Activated naive CD8-positive, alpha-beta T cell treated with anti-CD3 and anti-CD28 coated beads, Interleukin-2, amount 50 U/mL, for 24 hours (primary cell): ENCODE results near the gene CDRT4.

Experiments used
- ATAC-seq: fragments of 150-1000 bp; cut with Tn5 transposase; one replicate; pipeline ENCODE4 v1.10.0; 2021
- DNase-seq: peaks from one replicate; pipeline ENCODE4 v3.0.0; 2021
- H3K27ac Mint-ChIP-seq: one replicate; pipeline ENCODE4 v1.8.0; 2021; ENCODE audit warnings: mild to moderate bottlenecking, mixed read lengths
- H3K27me3 Mint-ChIP-seq: one replicate; pipeline ENCODE4 v1.8.0; 2021; ENCODE audit warnings: mixed read lengths
- H3K36me3 Mint-ChIP-seq: one replicate; pipeline ENCODE4 v1.8.0; 2021; ENCODE audit warnings: low read depth, mixed read lengths
- H3K4me1 Mint-ChIP-seq: one replicate; pipeline ENCODE4 v1.8.0; 2021; ENCODE audit warnings: mixed read lengths
- H3K4me3 Mint-ChIP-seq: one replicate; pipeline ENCODE4 v1.8.0; 2021; ENCODE audit warnings: mild to moderate bottlenecking, moderate library complexity, mixed read lengths
- H3K9me3 Mint-ChIP-seq: one replicate; pipeline ENCODE4 v1.8.0; 2021; ENCODE audit warnings: mixed read lengths

CDRT4 gene

GRCh38 chr17:15501793-15502192 is 34.4 kb upstream of the CDRT4 start:
- no peak overlapping the region for H3K4me3 Mint-ChIP-seq
- no peak overlapping the region for H3K27ac Mint-ChIP-seq
- H3K36me3 Mint-ChIP-seq, result peaks cover 13% of the 10 kb centered on the region
- no peaks in the 10 kb centered on the region for H3K27me3 Mint-ChIP-seq
- DNase-seq (no peak), ATAC-seq (no peak)
- no peaks in the 10 kb centered on the region for H3K9me3 Mint-ChIP-seq
- H3K4me1 Mint-ChIP-seq, result peaks cover 7% of the 10 kb centered on the region

- Mint-ChIP-seq H3K9me3 (no peaks in the 10 kb centered on the region), H3K27me3 (no peaks in the 10 kb centered on the region), H3K27ac (no peak overlapping the region), H3K36me3 (peaks cover 8% of the 10 kb centered on the region), H3K4me3 (no peak overlapping the region), H3K4me1 (peaks cover 7% of the 10 kb centered on the region)
- no peak for ATAC-seq
- DNase-seq, result no peak
Measured at GRCh38 chr17:15501282-15501681, 33.9 kb upstream of the CDRT4 start.

GRCh38 chr17:15498107-15498506 is 30.7 kb upstream of the CDRT4 start:
- ATAC-seq, result no peak
- peaks cover 10% of the 10 kb centered on the region for H3K36me3 Mint-ChIP-seq
- H3K27me3 Mint-ChIP-seq, result no peaks in the 10 kb centered on the region
- H3K4me1 Mint-ChIP-seq, result peaks cover 7% of the 10 kb centered on the region
- DNase-seq, result no peak
- H3K9me3 Mint-ChIP-seq, result no peaks in the 10 kb centered on the region
- H3K27ac Mint-ChIP-seq, result no peak overlapping the region
- no peak overlapping the region for H3K4me3 Mint-ChIP-seq

- Mint-ChIP-seq H3K4me3 (no peak overlapping the region), H3K27ac (no peak overlapping the region), H3K27me3 (no peaks in the 10 kb centered on the region), H3K4me1 (no peaks in the 10 kb centered on the region), H3K9me3 (no peaks in the 10 kb centered on the region), H3K36me3 (peaks cover 13% of the 10 kb centered on the region)
- ATAC-seq (no peak), DNase-seq (no peak)
Measured at GRCh38 chr17:15496735-15497670, 29.6 kb upstream of the CDRT4 start.

- H3K4me3 Mint-ChIP-seq, result no peak overlapping the region
- no peaks in the 10 kb centered on the region for H3K27me3 Mint-ChIP-seq
- peaks cover 8% of the 10 kb centered on the region for H3K36me3 Mint-ChIP-seq
- no peak overlapping the region for H3K27ac Mint-ChIP-seq
- DNase-seq (no peak), ATAC-seq (no peak)
- H3K9me3 Mint-ChIP-seq, result no peaks in the 10 kb centered on the region
- peaks cover 7% of the 10 kb centered on the region for H3K4me1 Mint-ChIP-seq
Measured at GRCh38 chr17:15494821-15495220, 27.4 kb upstream of the CDRT4 start.

GRCh38 chr17:15493693-15494035 is 26.2 kb upstream of the CDRT4 start:
- Mint-ChIP-seq H3K4me3 (no peak overlapping the region), H3K36me3 (peaks cover 8% of the 10 kb centered on the region), H3K9me3 (no peaks in the 10 kb centered on the region), H3K4me1 (peaks cover 7% of the 10 kb centered on the region), H3K27me3 (no peaks in the 10 kb centered on the region), H3K27ac (no peak overlapping the region)
- ATAC-seq (no peak), DNase-seq (no peak)

GRCh38 chr17:15492791-15493692 is 25.6 kb upstream of the CDRT4 start:
- no peak overlapping the region for H3K27ac Mint-ChIP-seq
- no peak overlapping the region for H3K4me3 Mint-ChIP-seq
- DNase-seq (no peak), ATAC-seq (no peak)
- no peaks in the 10 kb centered on the region for H3K27me3 Mint-ChIP-seq
- peaks cover 8% of the 10 kb centered on the region for H3K36me3 Mint-ChIP-seq
- peaks cover 7% of the 10 kb centered on the region for H3K4me1 Mint-ChIP-seq
- H3K9me3 Mint-ChIP-seq, result no peaks in the 10 kb centered on the region

GRCh38 chr17:15492186-15492585 is 24.8 kb upstream of the CDRT4 start:
- Mint-ChIP-seq H3K9me3 (no peaks in the 10 kb centered on the region), H3K27ac (no peak overlapping the region), H3K4me1 (peaks cover 7% of the 10 kb centered on the region), H3K36me3 (peaks cover 8% of the 10 kb centered on the region), H3K27me3 (no peaks in the 10 kb centered on the region), H3K4me3 (no peak overlapping the region)
- DNase-seq, result no peak
- no peak for ATAC-seq

- H3K9me3 Mint-ChIP-seq, result no peaks in the 10 kb centered on the region
- no peaks in the 10 kb centered on the region for H3K27me3 Mint-ChIP-seq
- H3K27ac Mint-ChIP-seq, result no peak overlapping the region
- DNase-seq (peak; percentile 7), ATAC-seq (peak; percentile 87)
- H3K4me3 Mint-ChIP-seq, result no peak overlapping the region
- H3K36me3 Mint-ChIP-seq, result peaks cover 8% of the 10 kb centered on the region
- H3K4me1 Mint-ChIP-seq, result peaks cover 7% of the 10 kb centered on the region
Measured at GRCh38 chr17:15490634-15491261, 23.3 kb upstream of the CDRT4 start.

- ATAC-seq, result no peak
- H3K9me3 Mint-ChIP-seq, result no peaks in the 10 kb centered on the region
- H3K36me3 Mint-ChIP-seq, result peaks cover 7% of the 10 kb centered on the region
Measured at GRCh38 chr17:15488557-15488956, 21.1 kb upstream of the CDRT4 start.

GRCh38 chr17:15485045-15485444 is 17.6 kb upstream of the CDRT4 start:
- no peaks in the 10 kb centered on the region for H3K27me3 Mint-ChIP-seq
- no peaks in the 10 kb centered on the region for H3K9me3 Mint-ChIP-seq
- no peak overlapping the region for H3K4me3 Mint-ChIP-seq
- ATAC-seq (no peak), DNase-seq (no peak)
- H3K36me3 Mint-ChIP-seq, result peaks cover under 1% of the 10 kb centered on the region
- H3K4me1 Mint-ChIP-seq, result no peaks in the 10 kb centered on the region
- H3K27ac Mint-ChIP-seq, result no peak overlapping the region

More at GRCh38 chr17:15488557-15488956, 21.1 kb upstream of the CDRT4 start:
- DNase-seq, result no peak
- Mint-ChIP-seq H3K4me1 (peaks cover 7% of the 10 kb centered on the region), H3K4me3 (no peak overlapping the region), H3K27ac (no peak overlapping the region), H3K27me3 (no peaks in the 10 kb centered on the region)

- H3K36me3 Mint-ChIP-seq, result no peaks in the 10 kb centered on the region
Measured at GRCh38 chr17:15483431-15483830, 16.0 kb upstream of the CDRT4 start.

GRCh38 chr17:15482476-15482875 is 15.1 kb upstream of the CDRT4 start:
- ATAC-seq, result no peak
- H3K4me3 Mint-ChIP-seq, result no peak overlapping the region

More at GRCh38 chr17:15483431-15483830, 16.0 kb upstream of the CDRT4 start:
- DNase-seq, result no peak
- Mint-ChIP-seq H3K27ac (no peak overlapping the region), H3K4me1 (no peaks in the 10 kb centered on the region), H3K4me3 (no peak overlapping the region), H3K9me3 (no peaks in the 10 kb centered on the region), H3K27me3 (no peaks in the 10 kb centered on the region)
- no peak for ATAC-seq

GRCh38 chr17:15481481-15481880 is 14.1 kb upstream of the CDRT4 start:
- Mint-ChIP-seq H3K27ac (no peak overlapping the region), H3K9me3 (no peaks in the 10 kb centered on the region), H3K4me1 (no peaks in the 10 kb centered on the region), H3K36me3 (peaks cover 1% of the 10 kb centered on the region), H3K4me3 (no peak overlapping the region), H3K27me3 (no peaks in the 10 kb centered on the region)
- DNase-seq (no peak), ATAC-seq (no peak)

More at GRCh38 chr17:15482476-15482875, 15.1 kb upstream of the CDRT4 start:
- H3K4me1 Mint-ChIP-seq, result no peaks in the 10 kb centered on the region
- H3K27me3 Mint-ChIP-seq, result no peaks in the 10 kb centered on the region
- H3K27ac Mint-ChIP-seq, result no peak overlapping the region
- H3K36me3 Mint-ChIP-seq, result no peaks in the 10 kb centered on the region
- no peaks in the 10 kb centered on the region for H3K9me3 Mint-ChIP-seq
- DNase-seq, result no peak
